IPS-15b (cell line): ENCODE data around the gene RDX.

ENCODE experiments used
- H3K27me3 ChIP-seq: one replicate; pipeline ENCODE4 v1.6.1; 2013; ENCODE audit warnings: low read length; ENCODE audit not compliant: control insufficient read depth, insufficient read depth
- H3K36me3 ChIP-seq: one replicate; pipeline ENCODE4 v1.6.1; 2013; ENCODE audit warnings: low read length; ENCODE audit not compliant: control insufficient read depth, insufficient read depth
- H3K4me1 ChIP-seq: one replicate; pipeline ENCODE4 v1.6.1; 2013; ENCODE audit warnings: mild to moderate bottlenecking, low read length; ENCODE audit not compliant: control insufficient read depth, insufficient read depth
- H3K4me3 ChIP-seq: one replicate; pipeline ENCODE4 v1.5.1; 2013; ENCODE audit warnings: low read depth, low read length
- H3K9ac ChIP-seq: one replicate; pipeline ENCODE4 v1.6.1; 2013; ENCODE audit warnings: low read depth, mild to moderate bottlenecking, low read length
- H3K9me3 ChIP-seq: one replicate; pipeline ENCODE4 v1.6.1; 2013; ENCODE audit warnings: mild to moderate bottlenecking, low read length; ENCODE audit not compliant: control insufficient read depth, insufficient read depth

RDX gene

GRCh38 chr11:110131386-110132123 is 164.9 kb downstream of the RDX start:
- H3K4me3 ChIP-seq: no peak overlapping the region
- H3K9me3 ChIP-seq: no peaks in the 10 kb centered on the region
- no peak overlapping the region for H3K9ac ChIP-seq
- no peaks in the 10 kb centered on the region for H3K36me3 ChIP-seq
- H3K27me3 ChIP-seq: no peaks in the 10 kb centered on the region
- peaks cover 27% of the 10 kb centered on the region for H3K4me1 ChIP-seq

- no peaks in the 10 kb centered on the region for H3K9me3 ChIP-seq
- H3K36me3 ChIP-seq: no peaks in the 10 kb centered on the region
- no peak overlapping the region for H3K9ac ChIP-seq
- H3K4me3 ChIP-seq: no peak overlapping the region
- no peaks in the 10 kb centered on the region for H3K27me3 ChIP-seq
- peaks cover 27% of the 10 kb centered on the region for H3K4me1 ChIP-seq
Observed at GRCh38 chr11:110130642-110131238, 165.7 kb downstream of the RDX start.

GRCh38 chr11:110128161-110128560 is 168.3 kb downstream of the RDX start:
- H3K9ac ChIP-seq: no peak overlapping the region
- H3K4me3 ChIP-seq: no peak overlapping the region
- peaks cover 27% of the 10 kb centered on the region for H3K4me1 ChIP-seq
- no peaks in the 10 kb centered on the region for H3K9me3 ChIP-seq
- no peaks in the 10 kb centered on the region for H3K36me3 ChIP-seq
- H3K27me3 ChIP-seq: no peaks in the 10 kb centered on the region

- no peak overlapping the region for H3K9ac ChIP-seq
- peaks cover 26% of the 10 kb centered on the region for H3K4me1 ChIP-seq
- H3K27me3 ChIP-seq: no peaks in the 10 kb centered on the region
- no peaks in the 10 kb centered on the region for H3K36me3 ChIP-seq
- H3K4me3 ChIP-seq: no peak overlapping the region
- no peaks in the 10 kb centered on the region for H3K9me3 ChIP-seq
Observed at GRCh38 chr11:110126936-110127335, 169.5 kb downstream of the RDX start.

- Histone ChIP-seq H3K4me1 (peaks cover 14% of the 10 kb centered on the region), H3K36me3 (no peaks in the 10 kb centered on the region), H3K9me3 (no peaks in the 10 kb centered on the region), H3K9ac (no peak overlapping the region), H3K27me3 (no peaks in the 10 kb centered on the region), H3K4me3 (no peak overlapping the region)
Observed at GRCh38 chr11:110125632-110126031, 170.8 kb downstream of the RDX start.
